ENCODE measurements around the gene KITLG.
"Not testable (repeated sequence)": the region's sequence is repeated elsewhere in the genome, so short reads cannot be mapped to it uniquely, and the experiment has no call there.

Gene KITLG

GRCh38 chr12:88580051-88580871, at the start of gene KITLG:
TSS of gene KITLG (minus strand) at chr12:88580471. CDS start at chr12:88580278, 193 bp downstream.
- peak; percentile 58 for DNase-seq (ENCODE audit: low read depth)

GRCh38 chr12:88628856-88629509, 48.7 kb upstream of the KITLG start:
- no peak for DNase-seq (ENCODE audit: low read depth)

- DNase-seq (ENCODE audit: low read depth) = not testable (repeated sequence)
Measured at GRCh38 chr12:88628035-88628434, 47.8 kb upstream of the KITLG start.

DNA sequence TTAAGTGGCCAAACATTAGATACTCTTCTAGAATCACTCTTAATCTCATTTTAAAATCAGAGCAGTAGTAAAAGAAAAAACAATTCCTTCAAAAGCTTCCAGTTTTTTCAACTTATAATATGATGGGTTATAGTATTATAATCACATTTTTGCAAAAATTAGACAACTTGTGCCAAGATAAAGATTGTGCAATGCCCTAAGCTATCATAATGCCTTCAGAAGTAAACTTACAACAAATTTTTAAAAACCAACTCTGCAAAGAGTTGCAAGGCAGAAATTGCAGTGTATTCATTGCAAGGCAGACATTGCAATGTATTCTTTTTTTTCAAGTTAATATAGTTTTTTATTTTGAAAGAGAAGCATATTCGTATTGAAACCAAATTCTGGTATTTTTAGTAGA, 47.2 kb upstream of the KITLG start:
- DNase-seq (ENCODE audit: low read depth) = no peak

DNA sequence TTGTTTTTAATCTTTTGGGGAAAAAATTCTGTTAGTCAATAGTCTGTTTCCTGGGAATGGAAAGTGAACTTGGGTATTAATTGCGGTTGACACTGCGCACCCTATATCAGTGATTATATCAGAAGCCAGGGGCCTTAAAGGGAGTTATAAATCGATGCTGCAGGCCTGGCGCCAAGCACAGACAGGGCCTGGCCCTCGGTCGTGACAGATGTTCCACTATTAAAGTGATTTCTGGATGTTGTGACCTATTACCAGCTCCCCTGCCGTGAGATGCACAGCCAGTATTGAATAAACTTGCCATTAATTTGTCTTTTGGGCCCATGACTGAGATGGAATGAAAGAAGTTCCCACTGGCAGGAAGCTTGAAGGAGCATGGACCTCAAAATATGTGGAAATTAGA, 45.1 kb upstream of the KITLG start:
- no peak for DNase-seq (ENCODE audit: low read depth)

GRCh38 chr12:88624911-88625310, 44.6 kb upstream of the KITLG start:
- no peak for DNase-seq (ENCODE audit: low read depth)

DNA sequence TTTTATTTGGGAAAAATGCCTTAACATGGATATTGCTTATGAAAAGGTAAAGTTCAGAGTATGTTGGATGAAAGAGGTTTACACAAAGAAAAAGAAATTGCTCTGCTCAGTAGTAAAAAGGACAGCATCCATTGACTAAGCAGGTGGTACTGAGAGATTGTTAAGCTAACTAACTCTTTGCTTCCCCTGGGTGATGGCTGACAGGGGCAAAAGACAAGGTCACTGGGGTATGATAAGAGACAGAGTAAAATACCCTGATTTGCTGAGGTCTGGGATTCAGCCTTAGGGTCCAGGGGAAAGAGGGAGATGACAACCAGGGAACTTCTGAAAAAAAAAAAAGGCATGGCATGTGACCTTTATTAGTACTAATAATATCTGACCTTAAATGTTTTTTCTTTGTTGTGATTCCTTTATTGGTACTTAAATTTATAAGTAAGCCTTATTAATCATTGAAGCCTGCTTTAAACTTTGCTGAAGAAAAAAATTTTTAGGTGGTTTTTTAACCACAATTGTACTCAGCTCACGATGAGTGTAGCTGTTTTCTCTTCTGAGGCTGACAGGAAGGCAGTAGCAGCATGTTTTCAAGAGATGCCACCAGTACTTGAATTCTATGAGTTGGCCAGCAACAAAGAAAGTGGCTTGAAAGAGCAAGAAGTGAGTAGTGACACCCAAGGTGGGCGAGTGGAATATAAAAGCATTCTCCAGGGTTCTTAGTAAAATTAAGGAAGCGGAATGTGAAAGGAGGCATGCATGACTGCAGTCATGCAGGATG, 43.7 kb upstream of the KITLG start:
- DNase-seq (ENCODE audit: low read depth) = no peak

DNA sequence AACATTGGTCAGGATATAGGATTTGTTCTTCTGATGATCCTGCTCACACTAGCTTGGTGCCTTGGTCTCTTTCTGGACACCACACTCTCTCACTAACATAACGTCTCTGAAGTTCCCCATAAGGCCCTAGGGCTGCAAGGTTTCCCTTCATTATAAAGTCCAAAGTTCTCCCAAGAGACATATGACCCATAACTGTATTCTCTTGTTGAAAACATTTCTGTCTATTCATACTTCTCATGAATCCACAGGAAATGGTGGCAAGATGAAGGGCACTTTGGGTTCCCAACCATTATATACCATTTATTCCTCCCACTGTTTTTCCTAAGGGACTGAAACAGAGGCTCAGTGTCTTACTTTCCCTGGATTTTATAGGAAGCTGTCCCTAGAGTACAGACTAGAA, 37.1 kb upstream of the KITLG start:
- no peak for DNase-seq (ENCODE audit: low read depth)

GRCh38 chr12:88615490-88615889, 35.2 kb upstream of the KITLG start:
- DNase-seq (ENCODE audit: low read depth) = no peak

DNA sequence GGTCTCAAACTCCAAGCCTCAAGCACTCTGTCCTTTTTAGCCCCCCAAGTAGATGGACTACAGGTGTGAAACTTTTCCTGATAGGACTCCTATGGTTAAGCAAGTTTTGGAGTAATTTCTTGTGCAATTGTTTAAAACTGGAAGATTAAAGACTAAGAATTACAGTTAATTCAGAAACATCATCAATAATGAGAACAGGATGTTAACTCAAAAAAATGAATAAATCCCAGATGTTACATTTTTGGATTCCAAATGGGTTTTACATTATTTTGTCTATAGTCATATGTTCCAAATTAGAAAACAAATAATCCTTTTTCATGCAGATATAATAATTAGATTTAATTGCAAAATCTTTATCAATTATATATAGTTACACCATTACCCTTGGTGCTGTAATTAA, 24.4 kb upstream of the KITLG start:
- DNase-seq (ENCODE audit: low read depth) = no peak

DNA sequence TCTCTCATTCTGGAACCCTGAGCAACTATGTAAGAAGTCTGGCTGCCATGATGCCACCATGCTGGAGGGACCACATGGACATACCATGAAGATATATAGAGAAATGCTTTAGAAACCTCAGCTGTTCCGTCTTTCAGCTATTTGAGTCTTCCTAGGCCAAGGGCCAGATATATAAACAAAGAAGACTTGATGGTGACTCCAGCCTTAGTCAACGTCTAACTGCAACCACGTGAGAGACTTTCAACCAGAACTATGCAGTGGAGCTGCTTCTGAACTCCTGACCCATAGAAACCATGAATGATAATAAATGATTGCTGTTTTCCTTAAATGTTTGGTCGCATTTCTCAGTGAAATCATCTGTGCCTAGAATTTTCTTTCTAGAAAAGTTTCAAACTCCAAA, 20.0 kb upstream of the KITLG start:
- peak; percentile 62 for DNase-seq (ENCODE audit: low read depth)

- no peak for DNase-seq (ENCODE audit: low read depth)
Measured at GRCh38 chr12:88597365-88597764, 17.1 kb upstream of the KITLG start.

DNA sequence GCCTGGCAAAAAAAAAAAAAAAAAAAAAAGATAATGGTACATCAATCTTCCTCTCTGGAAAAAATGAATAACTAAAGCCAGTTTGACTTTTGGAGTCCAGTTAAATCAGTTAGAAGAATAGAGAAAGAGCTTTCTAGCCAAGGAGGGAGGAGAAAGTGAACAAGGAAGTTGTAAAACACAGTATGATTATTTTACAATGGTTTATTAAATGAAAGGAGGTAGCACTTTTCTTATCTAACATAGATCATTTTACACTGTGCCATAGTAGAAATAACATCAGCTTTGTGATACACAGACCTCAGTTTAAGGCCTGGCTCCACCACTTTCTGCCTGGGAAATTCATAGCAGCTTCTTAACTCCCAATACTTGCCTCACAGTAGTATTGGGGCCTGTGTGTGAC, 15.4 kb upstream of the KITLG start:
- DNase-seq (ENCODE audit: low read depth) = no peak

- DNase-seq (ENCODE audit: low read depth) = no peak
Measured at GRCh38 chr12:88594780-88595179, 14.5 kb upstream of the KITLG start.

GRCh38 chr12:88591343-88591742, 11.1 kb upstream of the KITLG start:
- no peak for DNase-seq (ENCODE audit: low read depth)

DNA sequence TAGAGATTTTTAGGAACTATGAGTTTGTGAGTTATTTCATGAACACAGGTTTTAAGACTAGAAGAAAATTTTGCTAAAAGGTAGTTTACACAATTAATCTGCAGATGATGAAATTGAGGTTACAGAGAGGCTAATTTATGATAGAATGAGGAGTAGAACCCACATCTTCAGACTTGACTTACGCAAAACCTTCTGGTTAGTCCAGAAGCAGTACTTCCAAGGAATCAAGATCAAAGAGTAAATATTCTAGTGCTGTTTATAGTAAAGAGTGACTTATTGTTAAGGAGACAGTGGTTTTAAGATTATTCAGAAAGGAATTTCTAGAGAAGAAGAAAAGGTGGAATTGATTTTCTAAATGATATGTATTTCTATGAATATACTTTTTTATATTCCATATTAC, 10.6 kb upstream of the KITLG start:
- no peak for DNase-seq (ENCODE audit: low read depth)

DNA sequence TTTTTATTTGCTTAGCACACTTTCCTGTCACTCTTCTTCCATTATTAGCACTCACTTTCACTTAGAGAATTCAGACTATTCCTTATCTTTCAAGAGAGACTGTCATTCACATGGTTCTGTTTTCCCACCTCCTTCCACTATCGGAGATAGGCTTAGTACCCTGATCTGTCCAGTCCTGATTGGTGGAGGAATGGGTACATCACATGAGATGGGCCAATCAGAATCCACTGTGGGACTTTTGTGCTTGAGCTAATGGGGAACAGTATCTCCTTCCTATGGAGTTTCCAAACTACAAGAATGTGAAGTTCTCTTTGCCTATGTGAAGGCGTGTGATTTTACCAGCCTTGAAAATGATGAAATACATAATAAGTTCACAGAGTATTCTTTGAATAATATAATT, 4.8 kb upstream of the KITLG start:
- DNase-seq (ENCODE audit: low read depth) = no peak

DNA sequence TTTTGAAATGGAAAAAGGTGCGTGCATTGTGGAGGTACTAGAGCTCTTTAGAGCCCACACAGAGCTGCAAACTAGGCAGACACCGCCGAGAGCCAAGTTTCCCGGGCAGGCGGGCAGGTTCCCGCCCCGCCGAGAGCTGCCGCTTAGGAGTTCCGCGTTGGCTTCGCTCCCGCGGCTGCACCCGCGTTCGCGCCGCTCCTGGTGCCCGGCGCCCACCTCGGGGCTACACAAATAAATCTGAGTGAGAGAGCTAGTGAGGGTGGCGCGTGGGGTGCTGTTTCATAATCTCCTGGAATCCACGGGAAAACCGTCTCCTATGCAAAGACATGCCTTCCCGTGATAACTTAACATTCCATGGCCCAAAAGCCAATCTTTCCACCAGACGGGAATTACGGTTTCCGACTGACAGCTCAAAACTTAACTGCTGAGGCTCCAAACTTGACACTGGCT, 645 bp downstream of the KITLG start:
- DNase-seq (ENCODE audit: low read depth) = no peak

DNA sequence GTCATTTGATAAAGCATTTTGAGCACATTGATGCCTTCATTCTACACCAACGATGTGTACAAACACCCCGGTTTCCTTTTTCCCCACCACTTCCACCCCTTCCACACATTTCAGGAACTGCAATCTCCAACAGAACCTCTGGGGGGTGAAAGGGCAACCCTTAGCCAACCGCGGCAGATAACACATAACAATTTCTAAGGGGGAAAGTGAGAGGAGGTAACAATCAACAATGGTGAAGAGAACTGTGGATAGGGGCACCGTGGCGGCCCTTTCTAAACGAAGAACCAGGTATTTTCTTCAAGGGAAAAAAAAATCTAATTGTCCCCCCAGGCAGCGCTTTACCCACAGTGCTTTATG, 1.1 kb downstream of the KITLG start:
- DNase-seq (ENCODE audit: low read depth) = no peak

- DNase-seq (ENCODE audit: low read depth) = no peak
Measured at GRCh38 chr12:88578276-88579160, 1.8 kb downstream of the KITLG start.

DNA sequence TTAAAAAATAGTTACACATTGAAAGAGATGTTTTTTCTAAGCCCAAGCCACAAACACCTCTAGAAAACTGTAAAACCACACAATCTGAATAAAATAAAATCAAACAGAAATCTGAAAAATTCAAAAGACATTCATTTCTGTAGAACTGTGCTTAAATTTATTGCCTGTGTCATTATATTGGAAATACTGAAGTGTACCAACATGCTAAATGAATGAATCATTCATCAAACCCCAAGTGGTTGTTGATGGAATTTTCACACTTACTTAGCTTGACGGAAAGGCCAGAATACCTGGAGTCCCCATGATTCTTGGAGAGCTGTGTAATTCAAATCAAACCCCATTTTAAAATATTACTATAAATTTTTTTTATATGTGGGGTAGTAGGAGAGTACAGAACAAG, 2.7 kb downstream of the KITLG start:
- no peak for DNase-seq (ENCODE audit: low read depth)

- DNase-seq (ENCODE audit: low read depth) = no peak
Measured at GRCh38 chr12:88576866-88577265, 3.4 kb downstream of the KITLG start.

Measured in GM04503 (cell line).